Body of pancreas (tissue), 4 donors: ENCODE data around the gene OLFML3. TPM values are rescaled to one million over a fixed set of nuclear protein-coding genes. Genes with fewer than 3 reads are reported as not detected.

ENCODE experiments used
- ATAC-seq: fragments of 150-250 bp; one replicate; pipeline ENCODE4 v1.9.1; 2016
- DNase-seq, 4 donors: peaks; one replicate each; pipeline ENCODE4 v3.0.0-alpha.2; 2019
- H3K27ac ChIP-seq, 4 donors: fragments of 200-600 bp; sonication (generic); 1 replicate in 3 of 4; 2 replicates in 1 of 4; pipeline versions ENCODE4 v1.5.1 to v1.6.1; 2016 to 2019; ENCODE audit warnings: mild to moderate bottlenecking in 1 of 4, mixed read lengths in 1 of 4, moderate library complexity in 1 of 4
- H3K27me3 ChIP-seq, 2 donors: fragments of 200-600 bp; sonication (generic); one replicate each; pipeline ENCODE4 v1.6.0; 2016; ENCODE audit warnings: mild to moderate bottlenecking in 1 of 2
- H3K36me3 ChIP-seq, 2 donors: fragments of 200-600 bp; sonication (generic); replicated peaks in 1 of 2; 2 replicates each; pipeline ENCODE4 v1.5.1; 2016; ENCODE audit warnings: low read depth in 2 of 2; ENCODE audit not compliant: insufficient read depth in 1 of 2
- H3K4me1 ChIP-seq: fragments of 200-600 bp; sonication (generic); one replicate; pipeline ENCODE4 v1.6.0; 2016
- H3K4me3 ChIP-seq, 2 donors: fragments of 200-600 bp; sonication (generic); 1 replicate in 1 of 2; 2 replicates in 1 of 2; pipeline ENCODE4 v1.5.1; 2016 to 2019
- H3K9me3 ChIP-seq, 3 donors: fragments of 200-600 bp; sonication (generic); 1 replicate in 2 of 3; 2 replicates in 1 of 3; pipeline ENCODE4 v1.5.1; 2016
- CTCF ChIP-seq, 7 experiments: fragments of 450-650 bp in 4 of 7; fragments of 200-600 bp in 3 of 7; sonication (generic) in 3 of 7; IDR thresholded peaks; one replicate each; pipeline ENCODE4 v1.5.1; 2016 to 2019; ENCODE audit warnings: antibody characterized with exemption in 7 of 7
- POLR2A ChIP-seq, 3 donors: fragments of 450-650 bp; IDR thresholded peaks; one replicate each; pipeline ENCODE4 v1.6.1; 2016; ENCODE audit warnings: antibody characterized with exemption in 3 of 3, mild to moderate bottlenecking in 2 of 3
- WGBS, 2 donors: methylation state at CpG; one replicate each; pipeline ENCODE4 v1.1.5; 2017; 5-methylcytosine and 5-hydroxymethylcytosine counted together
- intact Hi-C: fragments of 100-400 bp; cut with DNase I; formaldehyde crosslinking; loops from one replicate; pipeline ENCODE4 v1.15.1; 2023
- total RNA-seq, 2 donors: library from RNA; depleted of rRNA; stranded (reverse); fragments of >200 nt; gene quantifications; one replicate each; pipeline ENCODE4 v1.1.0, GENCODE V29; 2016

The OLFML3 gene
- total RNA-seq, 2 donors from 2014 or later: 9.9 to 30.7 TPM

GRCh38 chr1:113934006-113934405, 45.3 kb upstream of the OLFML3 start:
- no peaks in the 10 kb centered on the region for H3K9me3 ChIP-seq
- TF ChIP-seq CTCF (IDR thresholded peaks at IDR 0.05) (no peak), POLR2A (IDR thresholded peaks at IDR 0.05) (no peak)
- ATAC-seq (no peak), DNase-seq (no peak)
- no peaks in the 10 kb centered on the region for H3K36me3 ChIP-seq
- intact Hi-C loops: no loop called here
- H3K4me3 ChIP-seq: no peak overlapping the region
- H3K4me1 ChIP-seq: peaks cover 61% of the 10 kb centered on the region
- no peaks in the 10 kb centered on the region for H3K27me3 ChIP-seq
- H3K27ac ChIP-seq: peak overlapping the region in 2 of 4 donors; percentile 51 to 98

- peak overlapping the region in 2 of 4 donors; percentile 51 to 98 for H3K27ac ChIP-seq
- WGBS, 2 donors: 62 to 68% methylated on average over 5 of the region's 5 CpGs
- no peak overlapping the region for H3K4me3 ChIP-seq
- TF ChIP-seq POLR2A (IDR thresholded peaks at IDR 0.05): no peak
- TF ChIP-seq CTCF (IDR thresholded peaks at IDR 0.05): no peak
- H3K4me1 ChIP-seq: peaks cover 67% of the 10 kb centered on the region
- H3K9me3 ChIP-seq: no peaks in the 10 kb centered on the region
- intact Hi-C loops: no loop called here
- no peaks in the 10 kb centered on the region for H3K27me3 ChIP-seq
- no peak for DNase-seq
- ATAC-seq: no peak
- H3K36me3 ChIP-seq: no peaks in the 10 kb centered on the region
These were observed 44.7 kb upstream of the OLFML3 start for GRCh38 chr1:113934511-113935055.

- DNase-seq (no peak), ATAC-seq (no peak)
- 94 to 100% methylated on average over 1 of the region's 1 CpG for WGBS, 2 donors
- H3K9me3 ChIP-seq: no peaks in the 10 kb centered on the region
- peaks cover 67% of the 10 kb centered on the region for H3K4me1 ChIP-seq
- H3K27ac ChIP-seq: no peak overlapping the region
- H3K36me3 ChIP-seq: no peaks in the 10 kb centered on the region
- TF ChIP-seq POLR2A (IDR thresholded peaks at IDR 0.05): no peak
- no peak for TF ChIP-seq CTCF (IDR thresholded peaks at IDR 0.05)
- H3K4me3 ChIP-seq: no peak overlapping the region
- no peaks in the 10 kb centered on the region for H3K27me3 ChIP-seq
- intact Hi-C loops: no loop called here
These were observed 44.1 kb upstream of the OLFML3 start for GRCh38 chr1:113935176-113935575.

GRCh38 chr1:113935970-113936369, 43.3 kb upstream of the OLFML3 start:
- TF ChIP-seq POLR2A (IDR thresholded peaks at IDR 0.05) (no peak), CTCF (IDR thresholded peaks at IDR 0.05) (no peak)
- peaks cover 61% of the 10 kb centered on the region for H3K4me1 ChIP-seq

GRCh38 chr1:113937146-113937545, 42.1 kb upstream of the OLFML3 start:
- H3K4me1 ChIP-seq: peaks cover 51% of the 10 kb centered on the region
- 88 to 89% methylated on average over 1 of the region's 1 CpG for WGBS, 2 donors
- no peaks in the 10 kb centered on the region for H3K27me3 ChIP-seq
- H3K27ac ChIP-seq: no peak overlapping the region
- no peak for DNase-seq
- TF ChIP-seq POLR2A (IDR thresholded peaks at IDR 0.05) (no peak), CTCF (IDR thresholded peaks at IDR 0.05) (no peak)
- no peaks in the 10 kb centered on the region for H3K9me3 ChIP-seq
- no peak for ATAC-seq
- H3K36me3 ChIP-seq: no peaks in the 10 kb centered on the region
- no peak overlapping the region for H3K4me3 ChIP-seq
- intact Hi-C loops: no loop called here

More at GRCh38 chr1:113935970-113936369, 43.3 kb upstream of the OLFML3 start:
- Histone ChIP-seq H3K27me3 (no peaks in the 10 kb centered on the region), H3K4me3 (no peak overlapping the region), H3K36me3 (no peaks in the 10 kb centered on the region), H3K27ac (no peak overlapping the region), H3K9me3 (no peaks in the 10 kb centered on the region)
- intact Hi-C loops: no loop called here
- ATAC-seq: no peak
- 94% methylated on average over 1 of the region's 1 CpG for WGBS, 2 donors
- DNase-seq: no peak
